HG03139 (cell line): ENCODE data around the gene UTP25.

Source experiments
- ATAC-seq: cut with Tn5 transposase; IDR thresholded peaks from one replicate; pipeline ENCODE4 v1.9.1; 2021; ENCODE audit not compliant: unreplicated experiment

UTP25 gene

GRCh38 chr1:209838537-209838936 lies 10.8 kb downstream of the UTP25 start:
- no peak for ATAC-seq

- ATAC-seq: no peak
Measured at GRCh38 chr1:209839875-209840546, 12.2 kb downstream of the UTP25 start.

- ATAC-seq: no peak
Measured at GRCh38 chr1:209840611-209841010, 12.8 kb downstream of the UTP25 start.

- ATAC-seq: no peak
Measured at GRCh38 chr1:209844695-209845407, 17.1 kb downstream of the UTP25 start.

GRCh38 chr1:209845408-209845725 lies 17.6 kb downstream of the UTP25 start:
- ATAC-seq: no peak

GRCh38 chr1:209849388-209849787 lies 21.6 kb downstream of the UTP25 start:
- ATAC-seq: no peak

GRCh38 chr1:209850342-209850979 lies 22.7 kb downstream of the UTP25 start:
- ATAC-seq: peak; percentile 62

- ATAC-seq: no peak
Measured at GRCh38 chr1:209853676-209854075, 25.9 kb downstream of the UTP25 start.

- no peak for ATAC-seq
Measured at GRCh38 chr1:209854196-209854595, 26.4 kb downstream of the UTP25 start.

- no peak for ATAC-seq
Measured at GRCh38 chr1:209855006-209855405, 27.2 kb downstream of the UTP25 start.

- ATAC-seq: no peak
Measured at GRCh38 chr1:209855623-209856022, 27.9 kb downstream of the UTP25 start.

GRCh38 chr1:209858561-209859103 lies 30.9 kb downstream of the UTP25 start:
- ATAC-seq: no peak

GRCh38 chr1:209860293-209860881 lies 32.6 kb downstream of the UTP25 start:
- peak; percentile 93 for ATAC-seq

- no peak for ATAC-seq
Measured at GRCh38 chr1:209861242-209861641, 33.5 kb downstream of the UTP25 start.

GRCh38 chr1:209862391-209863356 lies 34.9 kb downstream of the UTP25 start:
- ATAC-seq: no peak

GRCh38 chr1:209863766-209864485 lies 36.2 kb downstream of the UTP25 start:
- ATAC-seq: no peak

GRCh38 chr1:209866201-209866600 lies 38.4 kb downstream of the UTP25 start:
- no peak for ATAC-seq

- ATAC-seq: no peak
Measured at GRCh38 chr1:209869291-209870149, 41.7 kb downstream of the UTP25 start.
